ENCODE results near the gene NDOR1.

- TF ChIP-seq, protein P1, sequence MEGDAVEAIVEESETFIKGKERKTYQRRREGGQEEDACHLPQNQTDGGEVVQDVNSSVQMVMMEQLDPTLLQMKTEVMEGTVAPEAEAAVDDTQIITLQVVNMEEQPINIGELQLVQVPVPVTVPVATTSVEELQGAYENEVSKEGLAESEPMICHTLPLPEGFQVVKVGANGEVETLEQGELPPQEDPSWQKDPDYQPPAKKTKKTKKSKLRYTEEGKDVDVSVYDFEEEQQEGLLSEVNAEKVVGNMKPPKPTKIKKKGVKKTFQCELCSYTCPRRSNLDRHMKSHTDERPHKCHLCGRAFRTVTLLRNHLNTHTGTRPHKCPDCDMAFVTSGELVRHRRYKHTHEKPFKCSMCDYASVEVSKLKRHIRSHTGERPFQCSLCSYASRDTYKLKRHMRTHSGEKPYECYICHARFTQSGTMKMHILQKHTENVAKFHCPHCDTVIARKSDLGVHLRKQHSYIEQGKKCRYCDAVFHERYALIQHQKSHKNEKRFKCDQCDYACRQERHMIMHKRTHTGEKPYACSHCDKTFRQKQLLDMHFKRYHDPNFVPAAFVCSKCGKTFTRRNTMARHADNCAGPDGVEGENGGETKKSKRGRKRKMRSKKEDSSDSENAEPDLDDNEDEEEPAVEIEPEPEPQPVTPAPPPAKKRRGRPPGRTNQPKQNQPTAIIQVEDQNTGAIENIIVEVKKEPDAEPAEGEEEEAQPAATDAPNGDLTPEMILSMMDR (IDR thresholded peaks at IDR 0.05) = no peak
- no peak for TF ChIP-seq POLR2A (IDR thresholded peaks at IDR 0.05)
These were observed 39.3 kb downstream of the NDOR1 start for GRCh38 chr9:137244486-137245449.
